ENCODE results near the gene C6orf132.

GRCh38 chr6:42158631-42159030 is 16.2 kb upstream of the C6orf132 start:
- no peak for TF ChIP-seq CTCF (IDR thresholded peaks at IDR 0.05)
- no peak for TF ChIP-seq POLR2A (IDR thresholded peaks at IDR 0.05)

Data from body of pancreas (tissue), 4 donors.